Right kidney (tissue), 1 donor: ENCODE results near the gene ATP2A2.
"Not testable (repeated sequence)": the region's sequence is repeated elsewhere in the genome, so short reads cannot be mapped to it uniquely, and the experiment has no call there.

Source experiments
- DNase-seq: peaks from one replicate; pipeline ENCODE4 v3.0.0-alpha.2; 2016

Gene ATP2A2

GRCh38 chr12:110367181-110367864, 86.3 kb downstream of the ATP2A2 start:
- DNase-seq: peak; percentile 45

- DNase-seq: no peak
Measured at GRCh38 chr12:110369992-110370391, 88.9 kb downstream of the ATP2A2 start.

GRCh38 chr12:110370732-110371231, 89.7 kb downstream of the ATP2A2 start:
- no peak for DNase-seq

- DNase-seq: no peak
Measured at GRCh38 chr12:110371408-110372055, 90.5 kb downstream of the ATP2A2 start.

- DNase-seq: no peak
Measured at GRCh38 chr12:110372056-110372425, 91.0 kb downstream of the ATP2A2 start.

- DNase-seq: no peak
Measured at GRCh38 chr12:110373025-110373424, 92.0 kb downstream of the ATP2A2 start.

- no peak for DNase-seq
Measured at GRCh38 chr12:110373425-110373824, 92.4 kb downstream of the ATP2A2 start.

- DNase-seq: no peak
Measured at GRCh38 chr12:110373962-110374611, 93.0 kb downstream of the ATP2A2 start.

- not testable (repeated sequence) for DNase-seq
Measured at GRCh38 chr12:110378131-110378790, 97.2 kb downstream of the ATP2A2 start.

GRCh38 chr12:110379197-110379596, 98.2 kb downstream of the ATP2A2 start:
- no peak for DNase-seq

- no peak for DNase-seq
Measured at GRCh38 chr12:110379631-110380030, 98.6 kb downstream of the ATP2A2 start.

GRCh38 chr12:110382683-110383082, 101.6 kb downstream of the ATP2A2 start:
- no peak for DNase-seq
